Loucy (cell line): ENCODE results near the gene C5orf46.

Experiments
- CTCF ChIP-seq: fragments of 200-600 bp; sonication (generic); conservative IDR thresholded peaks from 2 replicates; pipeline ENCODE4 v1.5.1; 2014; ENCODE audit warnings: mild to moderate bottlenecking, antibody characterized with exemption, low read length
- EZH2phosphoT487 ChIP-seq: fragments of 200-600 bp; IDR thresholded peaks from 2 replicates; pipeline ENCODE4 v1.6.1; 2018; ENCODE audit warnings: antibody characterized with exemption, mild to moderate bottlenecking, moderate library complexity, borderline replicate concordance

GRCh38 chr5:147904110-147904509 lies 2.2 kb downstream of the C5orf46 start:
- no peak for TF ChIP-seq CTCF
- TF ChIP-seq EZH2phosphoT487: no peak
